H1 (cell line): Measurements from ENCODE around the gene THAP4.

Experiments used
- CEBPB ChIP-seq: IDR thresholded peaks from 2 replicates; pipeline ENCODE4 v1.6.1; 2012; ENCODE audit warnings: low read depth, low read length
- FOSL1 ChIP-seq: IDR thresholded peaks from 2 replicates; pipeline ENCODE4 v1.6.1; 2011; ENCODE audit warnings: mild to moderate bottlenecking, low read depth, low read length, moderate library complexity; ENCODE audit not compliant: insufficient read depth
- JUND ChIP-seq: IDR thresholded peaks from 2 replicates; pipeline ENCODE4 v1.6.1; 2011; ENCODE audit warnings: mild to moderate bottlenecking, improper control_type of control experiment, low read length
- POLR2AphosphoS5 ChIP-seq: IDR thresholded peaks from 2 replicates; pipeline ENCODE4 v1.6.1; 2011; ENCODE audit warnings: low read depth, low read length
- SIN3A ChIP-seq, 2 experiments: IDR thresholded peaks in 1 of 2; conservative IDR thresholded peaks in 1 of 2; 2 replicates each; pipeline ENCODE4 v1.6.1; 2011 to 2012; ENCODE audit warnings: low read length in 2 of 2, improper control_type of control experiment in 1 of 2, low read depth in 1 of 2, mild to moderate bottlenecking in 1 of 2
- ZNF274 ChIP-seq: IDR thresholded peaks from 2 replicates; pipeline ENCODE4 v1.7.0; 2012; ENCODE audit warnings: low read length, borderline replicate concordance; ENCODE audit errors: extremely low read depth
- TF ChIP-seq, protein P1 (sequence below), 3 experiments: IDR thresholded peaks; 1 replicate in 2 of 3; 2 replicates in 1 of 3; pipeline versions ENCODE4 v1.5.1 to v1.6.1; 2011; ENCODE audit warnings: low read length in 3 of 3, mild to moderate bottlenecking in 3 of 3, inconsistent platforms in 2 of 3, low read depth in 1 of 3, moderate library complexity in 1 of 3; ENCODE audit not compliant: insufficient read depth in 1 of 3; ENCODE audit errors: control extremely low read depth in 1 of 3
- TF ChIP-seq, protein P2 (sequence below): IDR thresholded peaks from 2 replicates; pipeline ENCODE4 v1.6.1; 2012; ENCODE audit warnings: inconsistent platforms
- TF ChIP-seq, protein P3 (sequence below): IDR thresholded peaks from 2 replicates; pipeline ENCODE4 v1.6.1; 2011; ENCODE audit warnings: low read length, improper control_type of control experiment

DNA sequence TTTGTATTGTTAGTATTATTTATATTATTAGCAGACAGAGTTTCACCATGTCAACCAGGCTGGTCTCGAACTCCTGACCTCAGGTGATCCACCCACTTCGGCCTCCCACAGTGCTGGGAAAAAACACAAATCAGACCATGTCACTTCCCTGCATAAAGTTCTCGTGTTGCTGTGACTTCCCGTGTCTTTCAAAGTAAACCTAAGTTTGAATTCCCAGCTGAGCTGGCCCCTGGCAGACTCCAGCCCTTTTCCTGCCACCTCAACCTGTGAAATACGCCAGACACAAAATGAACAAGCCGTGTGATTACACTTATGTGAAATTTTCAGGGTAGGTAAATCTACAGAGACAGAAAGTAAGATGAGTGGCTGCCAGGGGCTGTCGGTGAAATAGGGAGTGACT lies 70.5 kb downstream of the THAP4 start:
- TF ChIP-seq, protein P1, sequence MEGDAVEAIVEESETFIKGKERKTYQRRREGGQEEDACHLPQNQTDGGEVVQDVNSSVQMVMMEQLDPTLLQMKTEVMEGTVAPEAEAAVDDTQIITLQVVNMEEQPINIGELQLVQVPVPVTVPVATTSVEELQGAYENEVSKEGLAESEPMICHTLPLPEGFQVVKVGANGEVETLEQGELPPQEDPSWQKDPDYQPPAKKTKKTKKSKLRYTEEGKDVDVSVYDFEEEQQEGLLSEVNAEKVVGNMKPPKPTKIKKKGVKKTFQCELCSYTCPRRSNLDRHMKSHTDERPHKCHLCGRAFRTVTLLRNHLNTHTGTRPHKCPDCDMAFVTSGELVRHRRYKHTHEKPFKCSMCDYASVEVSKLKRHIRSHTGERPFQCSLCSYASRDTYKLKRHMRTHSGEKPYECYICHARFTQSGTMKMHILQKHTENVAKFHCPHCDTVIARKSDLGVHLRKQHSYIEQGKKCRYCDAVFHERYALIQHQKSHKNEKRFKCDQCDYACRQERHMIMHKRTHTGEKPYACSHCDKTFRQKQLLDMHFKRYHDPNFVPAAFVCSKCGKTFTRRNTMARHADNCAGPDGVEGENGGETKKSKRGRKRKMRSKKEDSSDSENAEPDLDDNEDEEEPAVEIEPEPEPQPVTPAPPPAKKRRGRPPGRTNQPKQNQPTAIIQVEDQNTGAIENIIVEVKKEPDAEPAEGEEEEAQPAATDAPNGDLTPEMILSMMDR (IDR thresholded peaks at IDR 0.05; ENCODE audit: control extremely low read depth in 1 of 3, insufficient read depth in 1 of 3, low read depth in 1 of 3, low read length in 3 of 3) = no peak
- TF ChIP-seq, protein P2, sequence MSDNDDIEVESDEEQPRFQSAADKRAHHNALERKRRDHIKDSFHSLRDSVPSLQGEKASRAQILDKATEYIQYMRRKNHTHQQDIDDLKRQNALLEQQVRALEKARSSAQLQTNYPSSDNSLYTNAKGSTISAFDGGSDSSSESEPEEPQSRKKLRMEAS = no peak
- TF ChIP-seq ZNF274 (no peak), FOSL1 (no peak), CEBPB (no peak), JUND (no peak), POLR2AphosphoS5 (no peak), SIN3A (conservative IDR thresholded peaks at IDR 0.05 in 1 of 2, IDR thresholded peaks at IDR 0.05 in 1 of 2; ENCODE audit: low read depth in 1 of 2, low read length in 2 of 2) (no peak)
- TF ChIP-seq, protein P3, sequence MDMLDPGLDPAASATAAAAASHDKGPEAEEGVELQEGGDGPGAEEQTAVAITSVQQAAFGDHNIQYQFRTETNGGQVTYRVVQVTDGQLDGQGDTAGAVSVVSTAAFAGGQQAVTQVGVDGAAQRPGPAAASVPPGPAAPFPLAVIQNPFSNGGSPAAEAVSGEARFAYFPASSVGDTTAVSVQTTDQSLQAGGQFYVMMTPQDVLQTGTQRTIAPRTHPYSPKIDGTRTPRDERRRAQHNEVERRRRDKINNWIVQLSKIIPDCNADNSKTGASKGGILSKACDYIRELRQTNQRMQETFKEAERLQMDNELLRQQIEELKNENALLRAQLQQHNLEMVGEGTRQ = no peak
